Gastroesophageal sphincter (tissue), 3 donors: ENCODE measurements around the gene OPCML.

Experiments used
- CTCF ChIP-seq, 4 experiments: fragments of 200-600 bp in 2 of 4; fragments of 450-650 bp in 2 of 4; sonication (generic) in 1 of 4; IDR thresholded peaks; one replicate each; pipeline ENCODE4 v1.5.1; 2017 to 2019; ENCODE audit warnings: antibody characterized with exemption in 4 of 4, mild to moderate bottlenecking in 2 of 4, moderate library complexity in 2 of 4
- EP300 ChIP-seq: sonication (generic); formaldehyde crosslinking; IDR thresholded peaks from one replicate; pipeline ENCODE4 v1.6.1; 2017; ENCODE audit warnings: antibody characterized with exemption, mild to moderate bottlenecking
- POLR2A ChIP-seq, 2 donors: fragments of 450-650 bp; IDR thresholded peaks; one replicate each; pipeline ENCODE4 v1.6.1; 2017; ENCODE audit warnings: antibody characterized with exemption in 2 of 2, mild to moderate bottlenecking in 2 of 2, moderate library complexity in 1 of 2
- POLR2AphosphoS5 ChIP-seq: sonication (generic); formaldehyde crosslinking; IDR thresholded peaks from one replicate; pipeline ENCODE4 v1.6.1; 2017; ENCODE audit warnings: antibody characterized with exemption

DNA sequence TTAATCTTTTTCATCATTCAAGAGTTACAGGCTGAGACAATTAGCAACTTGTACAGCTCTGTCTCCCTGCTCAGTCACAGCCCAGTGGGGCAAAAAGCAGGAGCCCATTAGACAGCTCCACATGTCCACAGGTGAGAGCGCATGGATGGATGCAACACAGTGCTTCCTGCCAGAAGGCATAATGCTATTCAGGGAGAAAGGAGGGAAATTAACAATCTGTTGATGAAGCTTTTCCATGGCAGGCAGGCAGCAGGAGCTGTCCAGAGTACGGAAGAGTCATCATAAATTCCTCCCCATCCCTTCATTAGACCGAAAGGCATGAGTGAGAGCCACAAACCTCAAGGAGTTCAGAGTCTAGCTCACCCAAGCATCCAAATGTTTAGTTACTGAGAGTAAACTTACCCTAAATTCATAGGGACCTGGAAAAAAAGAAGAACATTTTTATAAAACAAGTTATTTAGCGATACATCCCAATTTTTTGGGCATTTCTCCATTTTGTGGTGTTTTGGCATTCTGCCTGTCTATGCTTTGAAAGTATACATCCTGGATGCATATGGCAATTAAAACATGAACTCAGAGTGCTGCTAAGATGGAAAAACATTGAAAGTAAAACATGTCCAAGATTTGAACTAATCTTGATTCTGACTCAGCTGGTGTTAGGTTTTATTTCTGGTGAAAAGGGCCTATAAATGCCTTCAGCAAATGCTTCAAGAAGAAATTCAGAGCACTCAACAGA lies 428.1 kb downstream of the OPCML start:
- no peak for TF ChIP-seq POLR2A (IDR thresholded peaks at IDR 0.05)
- no peak for TF ChIP-seq CTCF (IDR thresholded peaks at IDR 0.05)
- TF ChIP-seq EP300 = no peak
- no peak for TF ChIP-seq POLR2AphosphoS5
